K562 (cell line): ENCODE measurements around the gene JPT1. TPM values are rescaled to one million over a fixed set of nuclear protein-coding genes. Genes with fewer than 3 reads are reported as not detected.
"Not testable (repeated sequence)": the region's sequence is repeated elsewhere in the genome, so short reads cannot be mapped to it uniquely, and the experiment has no call there.

Experiments
- ATAC-seq: fragments of 200-7000 bp; cut with Tn5 transposase; 3 replicates; pipeline ENCODE4 v1.9.1; 2020; ENCODE audit warnings: moderate library complexity
- BruUV-seq: library from RNA; stranded (reverse); fragments of 400-500 nt; replicated peaks from 2 replicates; lab custom pipeline; 2021; lab: Mats Ljungman, UMichigan
- CTCF ChIA-PET: fragments of 300-600 bp; formaldehyde crosslinking; extraction: SDS; loops from one replicate; lab custom pipeline; 2021; ENCODE audit warnings: low intra/inter-chr PET ratio; lab: Yijun Ruan, JAX
- POLR2A ChIA-PET: fragments of 300-600, 350-650 bp; sonication (Branson Sonifier 250); formaldehyde crosslinking; extraction: SDS; loops from one replicate; lab custom pipeline; 2021; ENCODE audit warnings: antibody characterized with exemption, inconsistent platforms; lab: Yijun Ruan, JAX
- DNase-seq, 4 experiments: peaks; one replicate each; pipeline versions ENCODE4 v3.0.0 to v3.0.0-alpha.2; 2011 to 2018; ENCODE audit warnings: low spot score in 3 of 4, mixed read lengths in 3 of 4; ENCODE audit errors: extremely low read depth in 1 of 4
- FAIRE-seq: peaks from 2 replicates; lab custom pipeline; 2011; peaks lifted over from hg19 to GRCh38; lab: Jason Lieb, UNC
- H2AFZ ChIP-seq: 2 replicates; pipeline ENCODE4 v1.6.0; 2011; ENCODE audit warnings: low read depth, low read length, control low read depth, inconsistent platforms
- H3K27ac ChIP-seq: fragments of 200-600 bp; 3 replicates; pipeline ENCODE4 v1.8.0; 2011; ENCODE audit warnings: low read depth, mild to moderate bottlenecking, control low read depth, inconsistent platforms, low read length, moderate library complexity, mixed read lengths; ENCODE audit errors: extremely low read depth
- H3K27me3 ChIP-seq, 2 experiments: fragments of 300-600 bp in 1 of 2; 2 replicates in 1 of 2; 3 replicates in 1 of 2; pipeline versions ENCODE4 v1.6.0 to v1.8.0; 2011; ENCODE audit warnings: inconsistent platforms in 2 of 2, low read length in 2 of 2, mild to moderate bottlenecking in 1 of 2, mixed read lengths in 1 of 2, moderate library complexity in 1 of 2; ENCODE audit not compliant: control insufficient read depth in 2 of 2, insufficient read depth in 2 of 2
- H3K36me3 ChIP-seq: fragments of 300-600 bp; 3 replicates; pipeline ENCODE4 v1.8.0; 2011; ENCODE audit warnings: mild to moderate bottlenecking, low read length, inconsistent platforms; ENCODE audit not compliant: control insufficient read depth, insufficient read depth
- H3K4me1 ChIP-seq, 2 experiments: fragments of 200-600 bp in 1 of 2; replicated peaks in 1 of 2; 2 replicates in 1 of 2; 3 replicates in 1 of 2; pipeline versions ENCODE4 v1.5.1 to v1.8.0; 2011; ENCODE audit warnings: inconsistent platforms in 2 of 2, low read length in 2 of 2, mild to moderate bottlenecking in 1 of 2, mixed read lengths in 1 of 2, moderate library complexity in 1 of 2; ENCODE audit not compliant: control insufficient read depth in 2 of 2, insufficient read depth in 2 of 2
- H3K4me2 ChIP-seq: 2 replicates; pipeline ENCODE4 v1.6.1; 2011; ENCODE audit warnings: low read length, control low read depth, inconsistent platforms, mixed read lengths; ENCODE audit not compliant: insufficient read depth
- H3K4me3 ChIP-seq: fragments of 200-600 bp; sonication (generic), shearing (Covaris generic); 2 replicates; pipeline ENCODE4 v1.5.1; 2016; ENCODE audit warnings: control low read depth, inconsistent platforms
- H3K79me2 ChIP-seq: fragments of 200-600 bp; 3 replicates; pipeline ENCODE4 v1.8.0; 2011; ENCODE audit warnings: low read length, inconsistent platforms; ENCODE audit not compliant: control insufficient read depth, insufficient read depth
- H3K9ac ChIP-seq, 2 experiments: 2 replicates each; pipeline versions ENCODE4 v1.6.0 to v1.6.1; 2011; ENCODE audit warnings: low read depth in 2 of 2, low read length in 2 of 2, control low read depth in 1 of 2, inconsistent platforms in 1 of 2, mild to moderate bottlenecking in 1 of 2, mixed read lengths in 1 of 2; ENCODE audit not compliant: insufficient read depth in 1 of 2
- H3K9me1 ChIP-seq: one replicate; pipeline ENCODE4 v1.6.0; 2011; ENCODE audit warnings: inconsistent platforms, mild to moderate bottlenecking, low read length, moderate library complexity; ENCODE audit not compliant: control insufficient read depth, insufficient read depth
- H3K9me3 ChIP-seq: replicated peaks from 2 replicates; pipeline ENCODE4 v1.5.1; 2011; ENCODE audit warnings: low read depth, low read length, inconsistent platforms; ENCODE audit not compliant: control insufficient read depth, insufficient read depth
- H4K20me1 ChIP-seq: replicated peaks from 2 replicates; pipeline ENCODE4 v1.6.1; 2011; ENCODE audit warnings: low read length, inconsistent platforms, mixed read lengths; ENCODE audit not compliant: control insufficient read depth, insufficient read depth
- ARNT ChIP-seq, 2 experiments: fragments of 450-650 bp; IDR thresholded peaks; 2 replicates each; pipeline ENCODE4 v1.6.1; 2016; ENCODE audit warnings: mild to moderate bottlenecking in 1 of 2
- DPF2 ChIP-seq: fragments of 450-650 bp; IDR thresholded peaks from 2 replicates; pipeline ENCODE4 v1.6.1; 2016
- HLTF ChIP-seq: fragments of 450-650 bp; IDR thresholded peaks from 2 replicates; pipeline ENCODE4 v1.6.1; 2016
- MLLT1 ChIP-seq, 2 experiments: fragments of 450-650 bp; IDR thresholded peaks; 2 replicates each; pipeline ENCODE4 v1.6.1; 2016
- SMARCA5 ChIP-seq: fragments of 450-650 bp; IDR thresholded peaks from 2 replicates; pipeline ENCODE4 v1.6.1; 2016
- THRAP3 ChIP-seq: fragments of 450-650 bp; IDR thresholded peaks from 2 replicates; pipeline ENCODE4 v1.6.1; 2016; ENCODE audit warnings: mild to moderate bottlenecking, inconsistent platforms, borderline replicate concordance
- ZBTB2 ChIP-seq: fragments of 450-650 bp; IDR thresholded peaks from 2 replicates; pipeline ENCODE4 v1.6.1; 2016; ENCODE audit warnings: antibody characterized with exemption
- ZBTB33 ChIP-seq: sonication (generic); formaldehyde crosslinking; IDR thresholded peaks from 2 replicates; pipeline ENCODE4 v1.8.1; 2023; ENCODE audit warnings: mild to moderate bottlenecking, missing genetic modification reagents
- ZNF395 ChIP-seq: fragments of 200-800 bp; sonication (Bioruptor generic); IDR thresholded peaks from 2 replicates; pipeline ENCODE4 v1.6.1; 2017; ENCODE audit warnings: missing genetic modification characterization, missing compliant biosample characterization
- WGBS: fragments of 100-300 bp; shearing (Covaris generic); methylation state at CpG from one replicate; pipeline ENCODE4 v1.1.6; 2016; ENCODE audit warnings: low coverage, mixed read lengths; ENCODE audit not compliant: insufficient coverage; ENCODE audit errors: missing lambda C conversion rate; 5-methylcytosine and 5-hydroxymethylcytosine counted together
- in situ Hi-C: fragments of 300-500 bp; cut with MboI; formaldehyde crosslinking; loops from 4 replicates; pipeline ENCODE4 v1.15.0; 2018; ENCODE audit warnings: inconsistent platforms, mixed read lengths
- intact Hi-C: fragments of 100-400 bp; cut with micrococcal nuclease; formaldehyde crosslinking; loops from 2 replicates; pipeline ENCODE4 v1.14.2; 2022
- polyA plus RNA-seq, 8 experiments: library from polyadenylated mRNA; depleted of rRNA in 4 of 8; stranded (reverse) in 5 of 8; unstranded in 3 of 8; fragments of >200 nt; fragmentation: Nextera tagmentation in 2 of 8; fragmentation: Illumina TruSeq in 1 of 8; extraction: Ambion mirVana in 2 of 8; extraction: Trizol in 1 of 8; gene quantifications; 2 replicates each; pipeline versions ENCODE4 v1.2.1 to v1.2.3, GENCODE V29; 2011 to 2014; ENCODE audit warnings: inconsistent platforms in 1 of 8, missing spikeins in 1 of 8
- total RNA-seq, 7 experiments: library from RNA; depleted of rRNA in 6 of 7; stranded (reverse); fragments of >200 nt in 6 of 7; fragmentation: Illumina TruSeq in 2 of 7; extraction: Trizol in 2 of 7; gene quantifications; 2 replicates each; pipeline versions ENCODE4 v1.2.1 to v1.2.3, GENCODE V29; 2011 to 2021; ENCODE audit warnings: low replicate concordance in 1 of 7

The JPT1 gene
- total and polyA plus RNA-seq, 9 of the 15 experiments (the other 6 are each of a cell fraction or from before 2014, with no cell fraction given), result 56.7 to 292 (median 144) TPM

GRCh38 chr17:75132018-75133000, 22.0 kb downstream of the JPT1 start:
- Histone ChIP-seq H3K4me3 (peak overlapping the region; percentile 90), H3K36me3 (peaks cover 44% of the 10 kb centered on the region), H2AFZ (peak overlapping the region; percentile 92), H3K4me1 (peaks cover 12 to 36% of the 10 kb centered on the region in 2 experiments; a peak in 4 of 5 replicates)
- CTCF ChIA-PET, result interaction anchor here (1.0 to 1.6 kb wide), 4 partner anchors 40 to 73 kb away, joined by 3 to 7 read pairs (median 4); no protein-coding TSS in a partner anchor
- not testable (repeated sequence) for H3K9me3 ChIP-seq, ATAC-seq
- TSS peak; percentile 54 for BruUV-seq
- peak; percentile 85; the same call in 1 of the 2 replicates for TF ChIP-seq HLTF
- peak; percentile 91 for TF ChIP-seq ZBTB33 (CRISPR knock-in tag)
- peak in 1 of 2 experiments; percentile 94; a peak in 2 of 4 replicates for TF ChIP-seq MLLT1 (IDR thresholded peaks at IDR 0.05)
- 0 out of 2 replicates have a peak, but pooled peaks have one; percentile 22 for TF ChIP-seq ZBTB2
- 0 out of 2 replicates have a peak, but pooled peaks have one; percentile 81 for TF ChIP-seq THRAP3
- TF ChIP-seq DPF2, result 0 out of 2 replicates have a peak, but pooled peaks have one; percentile 15
- TF ChIP-seq ZNF395 (CRISPR knock-in tag), result 0 out of 2 replicates have a peak, but pooled peaks have one; percentile 43
- TF ChIP-seq SMARCA5, result 0 out of 2 replicates have a peak, but pooled peaks have one; percentile 32
- peak in 1 of 2 experiments; percentile 60; a peak in 1 of 4 replicates for TF ChIP-seq ARNT (IDR thresholded peaks at IDR 0.05)
- TF ChIP-seq, all 486 proteins: peak for 9; not testable (repeated sequence) for 477
- intact Hi-C loops, result loop anchor here (5.0 kb wide), 1 partner anchor 50 kb away; the partner anchor contains the start of gene SUMO2
- H3K27me3 ChIP-seq, H3K9me1 ChIP-seq, in situ Hi-C loops, H4K20me1 ChIP-seq, DNase-seq: not testable (repeated sequence)
- peak overlapping the region; percentile 90 for H3K27ac ChIP-seq
- 77% methylated on average over 23 of the region's 40 CpGs for WGBS
- FAIRE-seq, result peak; percentile 6
- POLR2A ChIA-PET, result interaction anchor here (0.7 to 5.6 kb wide), 8 partner anchors 7 to 42 kb away, joined by 3 to 51 read pairs (median 4); partner anchors contain the start of genes ARMC7 and JPT1
- H3K9ac ChIP-seq, result peak overlapping the region; percentile 88 to 99; a peak in 3 of 4 replicates
- H3K4me2 ChIP-seq, result peak overlapping the region; percentile 80
- H3K79me2 ChIP-seq, result peaks cover 25% of the 10 kb centered on the region
